Stimulated activated CD8-positive, alpha-beta memory T cell treated with anti-CD3 and anti-CD28 coated beads, Interleukin-15, amount 100 ng/mL, for 48 hours (primary cell): ENCODE measurements around the gene TAMM41.
"Not testable (repeated sequence)": the region's sequence is repeated elsewhere in the genome, so short reads cannot be mapped to it uniquely, and the experiment has no call there.

ENCODE experiments used
- DNase-seq, 2 donors: peaks; one replicate each; pipeline ENCODE4 v3.0.0-alpha.2; 2020; ENCODE audit warnings: low read depth in 2 of 2

The TAMM41 gene

GRCh38 chr3:11768604-11769003, 78.1 kb downstream of the TAMM41 start:
- DNase-seq = no peak

DNA sequence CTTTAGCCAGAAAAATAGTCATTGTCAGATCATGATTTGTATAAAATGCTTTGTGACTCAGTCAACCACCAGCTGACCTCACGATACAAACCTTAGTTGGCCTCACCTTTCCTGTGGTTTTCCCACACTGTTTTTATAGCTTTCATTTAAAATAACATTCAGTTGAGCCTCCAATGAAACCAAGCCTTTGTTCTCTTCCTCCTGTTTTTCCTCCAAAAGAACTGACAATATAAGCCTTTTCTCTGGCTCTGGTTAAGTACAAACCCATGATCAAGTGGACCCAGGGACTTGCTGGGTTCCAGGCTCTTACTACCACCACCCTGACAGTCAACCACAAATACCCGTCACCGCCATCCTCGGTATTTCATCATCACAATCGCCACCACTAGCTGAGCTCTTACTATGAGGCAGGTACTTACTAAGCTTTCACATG, 81.7 kb downstream of the TAMM41 start:
- DNase-seq = peak; percentile 52 to 60

GRCh38 chr3:11759996-11760395, 86.7 kb downstream of the TAMM41 start:
- no peak for DNase-seq

- DNase-seq = no peak
Observed at GRCh38 chr3:11757929-11758328, 88.8 kb downstream of the TAMM41 start.

- peak in 1 of 2 donors; percentile 7 for DNase-seq
Observed at GRCh38 chr3:11757441-11757875, 89.2 kb downstream of the TAMM41 start.

DNA sequence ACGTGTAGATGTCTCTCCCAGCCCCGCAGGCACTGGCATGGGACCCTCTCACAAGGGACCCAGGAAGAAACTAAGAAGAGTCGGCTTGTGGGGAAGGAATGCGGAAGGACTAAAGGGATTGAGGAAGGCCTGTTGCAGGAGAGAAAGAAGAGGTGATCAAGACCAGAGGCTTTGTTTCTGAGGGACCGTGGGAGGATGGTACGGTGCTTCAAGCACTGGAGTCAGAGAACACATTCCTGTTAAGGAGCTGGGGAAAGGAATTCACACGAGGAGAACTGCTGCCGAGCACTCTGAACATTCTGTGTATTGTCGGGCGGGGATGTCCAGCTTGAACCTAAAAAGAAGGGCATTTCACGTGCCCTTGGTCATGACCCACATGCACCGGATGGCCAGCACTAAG, 91.4 kb downstream of the TAMM41 start:
- no peak for DNase-seq

GRCh38 chr3:11752254-11752653, 94.4 kb downstream of the TAMM41 start:
- not testable (repeated sequence) for DNase-seq

DNA sequence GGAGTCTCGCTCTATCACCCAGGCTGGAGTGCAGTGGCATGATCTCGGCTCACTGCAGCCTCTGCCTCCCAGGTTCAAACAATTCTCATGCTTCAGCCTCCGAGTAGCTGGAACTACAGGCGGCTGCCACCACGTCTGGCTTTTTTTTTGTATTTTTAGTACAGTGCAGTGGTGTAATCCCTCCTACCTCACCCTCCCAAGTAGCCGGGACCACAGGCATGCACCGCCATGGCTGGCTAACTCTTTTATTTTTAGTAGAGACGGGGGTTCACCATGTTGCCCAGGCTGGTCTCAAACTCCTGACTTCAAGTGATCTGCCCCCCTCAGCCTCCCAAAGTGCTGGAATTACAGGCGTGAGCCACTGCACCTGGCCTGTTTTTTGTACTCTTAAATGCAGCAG, 98.4 kb downstream of the TAMM41 start:
- DNase-seq = not testable (repeated sequence)
